Measurements from ENCODE around the gene SLC51B.

The SLC51B gene

GRCh38 chr15:65058394-65059368 lies 13.5 kb downstream of the SLC51B start:
- DNase-seq (ENCODE audit: low read depth), result no peak
- H3K4me3 ChIP-seq (ENCODE audit: low read depth, low read length), result no peak overlapping the region
- no peak for TF ChIP-seq CTCF (conservative IDR thresholded peaks at IDR 0.05; ENCODE audit: low read depth, low read length)

GRCh38 chr15:65059369-65059750 lies 14.2 kb downstream of the SLC51B start:
- no peak overlapping the region for H3K4me3 ChIP-seq (ENCODE audit: low read depth, low read length)
- DNase-seq (ENCODE audit: low read depth), result no peak
- no peak for TF ChIP-seq CTCF (conservative IDR thresholded peaks at IDR 0.05; ENCODE audit: low read depth, low read length)

GRCh38 chr15:65059931-65060596 lies 14.9 kb downstream of the SLC51B start:
- DNase-seq (ENCODE audit: low read depth), result no peak
- no peak overlapping the region for H3K4me3 ChIP-seq (ENCODE audit: low read depth, low read length)
- TF ChIP-seq CTCF (conservative IDR thresholded peaks at IDR 0.05; ENCODE audit: low read depth, low read length), result no peak

- no peak for TF ChIP-seq CTCF (conservative IDR thresholded peaks at IDR 0.05; ENCODE audit: low read depth, low read length)
- no peak for DNase-seq (ENCODE audit: low read depth)
- H3K4me3 ChIP-seq (ENCODE audit: low read depth, low read length), result no peak overlapping the region
Observed at GRCh38 chr15:65060641-65061397, 15.6 kb downstream of the SLC51B start.

- H3K4me3 ChIP-seq (ENCODE audit: low read depth, low read length), result no peak overlapping the region
- no peak for DNase-seq (ENCODE audit: low read depth)
- no peak for TF ChIP-seq CTCF (conservative IDR thresholded peaks at IDR 0.05; ENCODE audit: low read depth, low read length)
Observed at GRCh38 chr15:65062061-65062460, 16.9 kb downstream of the SLC51B start.

GRCh38 chr15:65062726-65063125 lies 17.5 kb downstream of the SLC51B start:
- no peak overlapping the region for H3K4me3 ChIP-seq (ENCODE audit: low read depth, low read length)
- no peak for DNase-seq (ENCODE audit: low read depth)
- no peak for TF ChIP-seq CTCF (conservative IDR thresholded peaks at IDR 0.05; ENCODE audit: low read depth, low read length)

All from choroid plexus epithelial cell (primary cell).